K562 (cell line): ENCODE results near the gene COL11A2. TPM values are rescaled to one million over a fixed set of nuclear protein-coding genes. Genes with fewer than 3 reads are reported as not detected.
A peak's percentile ranks its signal among the peaks of the same experiment; 100 is the strongest.

Experiments used
- BCOR ChIP-seq: fragments of 450-650 bp; IDR thresholded peaks from 2 replicates; pipeline ENCODE4 v1.6.1; 2016
- KDM4B ChIP-seq, 2 experiments: fragments of 450-650 bp in 1 of 2; sonication (generic) in 1 of 2; IDR thresholded peaks; 2 replicates each; pipeline ENCODE4 v1.6.1; 2016 to 2017; ENCODE audit warnings: borderline replicate concordance in 2 of 2, antibody characterized with exemption in 1 of 2, low read depth in 1 of 2, mild to moderate bottlenecking in 1 of 2
- NFXL1 ChIP-seq: fragments of 450-650 bp; formaldehyde crosslinking; IDR thresholded peaks from 2 replicates; pipeline ENCODE4 v1.4.0; 2021; ENCODE audit warnings: mild to moderate bottlenecking
- NR2C2 ChIP-seq, 2 experiments: fragments of 200-800 bp in 1 of 2; sonication (Bioruptor generic) in 1 of 2; sonication (generic) in 1 of 2; formaldehyde crosslinking in 1 of 2; IDR thresholded peaks; 2 replicates each; pipeline versions ENCODE4 v1.6.1 to v1.8.0; 2016 to 2022; ENCODE audit warnings: mild to moderate bottlenecking in 1 of 2, missing compliant biosample characterization in 1 of 2, missing genetic modification characterization in 1 of 2, missing genetic modification reagents in 1 of 2
- RB1 ChIP-seq: fragments of 450-650 bp; IDR thresholded peaks from 2 replicates; pipeline ENCODE4 v1.6.1; 2017; ENCODE audit warnings: low read depth, mild to moderate bottlenecking
- SRF ChIP-seq, 2 experiments: fragments of 250-450, 450-650 bp in 1 of 2; sonication (Bioruptor Pico) in 1 of 2; sonication (generic) in 1 of 2; formaldehyde crosslinking; IDR thresholded peaks; 2 replicates each; pipeline versions ENCODE4 v1.5.0 to v1.5.1; 2020 to 2022; ENCODE audit warnings: mild to moderate bottlenecking in 1 of 2, missing genetic modification reagents in 1 of 2
- SRSF7 ChIP-seq: fragments of 200-400 bp; formaldehyde crosslinking; optimal IDR thresholded peaks from 2 replicates; pipeline ENCODE3; 2017; ENCODE audit warnings: mild to moderate bottlenecking, low read depth, low read length
- ZNF217 ChIP-seq: sonication (generic); formaldehyde crosslinking; IDR thresholded peaks from 2 replicates; pipeline ENCODE4 v1.8.0; 2022; ENCODE audit warnings: mild to moderate bottlenecking, missing genetic modification reagents
- polyA plus RNA-seq, 8 experiments: library from polyadenylated mRNA; depleted of rRNA in 4 of 8; stranded (reverse) in 5 of 8; unstranded in 3 of 8; fragments of >200 nt; fragmentation: Nextera tagmentation in 2 of 8; fragmentation: Illumina TruSeq in 1 of 8; extraction: Ambion mirVana in 2 of 8; extraction: Trizol in 1 of 8; gene quantifications; 2 replicates each; pipeline versions ENCODE4 v1.2.1 to v1.2.3, GENCODE V29; 2011 to 2014; ENCODE audit warnings: inconsistent platforms in 1 of 8, missing spikeins in 1 of 8
- total RNA-seq, 7 experiments: library from RNA; depleted of rRNA in 6 of 7; stranded (reverse); fragments of >200 nt in 6 of 7; fragmentation: Illumina TruSeq in 2 of 7; extraction: Trizol in 2 of 7; gene quantifications; 2 replicates each; pipeline versions ENCODE4 v1.2.1 to v1.2.3, GENCODE V29; 2011 to 2021; ENCODE audit warnings: low replicate concordance in 1 of 7
- TF ChIP-seq, protein P1 (sequence below): fragments of 450-650 bp; IDR thresholded peaks from 2 replicates; pipeline ENCODE4 v1.7.0; 2016; ENCODE audit warnings: borderline replicate concordance
- TF ChIP-seq, protein P2 (sequence below): fragments of 250-450 bp; sonication (Bioruptor Pico); IDR thresholded peaks from 2 replicates; pipeline ENCODE4 v1.5.0; 2021
- TF ChIP-seq, protein P3 (sequence below): fragments of 450-650 bp; formaldehyde crosslinking; IDR thresholded peaks from 2 replicates; pipeline ENCODE4 v1.4.0; 2020; ENCODE audit warnings: mild to moderate bottlenecking, moderate library complexity
- TF ChIP-seq, protein P4 (sequence below), 2 experiments: IDR thresholded peaks; 2 replicates each; pipeline ENCODE4 v1.6.1; 2011; ENCODE audit warnings: borderline replicate concordance in 1 of 2, control low read depth in 1 of 2, low read depth in 1 of 2, low read length in 1 of 2, mild to moderate bottlenecking in 1 of 2, mixed read lengths in 1 of 2, moderate library complexity in 1 of 2; ENCODE audit not compliant: insufficient read depth in 1 of 2, insufficient read length in 1 of 2, poor library complexity in 1 of 2, severe bottlenecking in 1 of 2; ENCODE audit errors: extremely low read depth in 1 of 2

COL11A2 gene
- total and polyA plus RNA-seq, 9 of the 15 experiments (the other 6 are each of a cell fraction or from before 2014, with no cell fraction given): 0.04 to 0.35 (median 0.09) TPM; not detected in 1

DNA sequence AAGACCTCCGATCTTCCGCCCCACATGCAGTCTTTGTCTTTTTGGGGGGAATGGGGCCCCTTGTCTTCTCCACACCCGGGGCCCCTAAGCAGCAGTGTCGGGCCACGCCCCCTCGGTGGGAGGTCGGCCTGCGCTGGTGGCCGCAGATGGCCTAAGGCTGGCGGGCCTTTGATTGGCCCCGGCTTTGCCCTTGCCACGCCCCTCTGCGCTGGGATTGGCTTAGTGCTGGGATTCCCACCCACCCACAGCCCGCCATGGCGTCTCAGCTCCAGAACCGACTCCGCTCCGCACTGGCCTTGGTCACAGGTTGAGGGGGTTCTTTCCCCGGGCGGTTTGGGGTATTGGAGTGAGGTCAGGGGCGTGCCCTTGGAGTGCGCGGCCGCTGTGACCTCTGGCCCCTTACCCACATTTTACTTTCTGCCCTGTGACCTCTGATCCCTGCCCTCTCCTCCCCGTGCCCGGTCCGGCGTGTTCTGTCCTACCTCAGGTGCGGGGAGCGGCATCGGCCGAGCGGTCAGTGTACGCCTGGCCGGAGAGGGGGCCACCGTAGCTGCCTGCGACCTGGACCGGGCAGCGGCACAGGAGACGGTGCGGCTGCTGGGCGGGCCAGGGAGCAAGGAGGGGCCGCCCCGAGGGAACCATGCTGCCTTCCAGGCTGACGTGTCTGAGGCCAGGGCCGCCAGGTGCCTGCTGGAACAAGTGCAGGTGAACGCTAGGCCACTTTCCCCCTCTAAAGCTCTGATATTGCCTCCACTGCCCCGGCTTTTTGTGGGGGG is 12.3 kb upstream of the COL11A2 start, which contains the start of gene HSD17B8 (continued):
- TF ChIP-seq NR2C2 (CRISPR knock-in tag; IDR thresholded peaks at IDR 0.05): peak; percentile 87
- TF ChIP-seq NR2C2 (tag; IDR thresholded peaks at IDR 0.05): peak; percentile 97
- TF ChIP-seq, protein P1, sequence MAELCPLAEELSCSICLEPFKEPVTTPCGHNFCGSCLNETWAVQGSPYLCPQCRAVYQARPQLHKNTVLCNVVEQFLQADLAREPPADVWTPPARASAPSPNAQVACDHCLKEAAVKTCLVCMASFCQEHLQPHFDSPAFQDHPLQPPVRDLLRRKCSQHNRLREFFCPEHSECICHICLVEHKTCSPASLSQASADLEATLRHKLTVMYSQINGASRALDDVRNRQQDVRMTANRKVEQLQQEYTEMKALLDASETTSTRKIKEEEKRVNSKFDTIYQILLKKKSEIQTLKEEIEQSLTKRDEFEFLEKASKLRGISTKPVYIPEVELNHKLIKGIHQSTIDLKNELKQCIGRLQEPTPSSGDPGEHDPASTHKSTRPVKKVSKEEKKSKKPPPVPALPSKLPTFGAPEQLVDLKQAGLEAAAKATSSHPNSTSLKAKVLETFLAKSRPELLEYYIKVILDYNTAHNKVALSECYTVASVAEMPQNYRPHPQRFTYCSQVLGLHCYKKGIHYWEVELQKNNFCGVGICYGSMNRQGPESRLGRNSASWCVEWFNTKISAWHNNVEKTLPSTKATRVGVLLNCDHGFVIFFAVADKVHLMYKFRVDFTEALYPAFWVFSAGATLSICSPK: no peak
- TF ChIP-seq SRSF7: no peak
- TF ChIP-seq, protein P2, sequence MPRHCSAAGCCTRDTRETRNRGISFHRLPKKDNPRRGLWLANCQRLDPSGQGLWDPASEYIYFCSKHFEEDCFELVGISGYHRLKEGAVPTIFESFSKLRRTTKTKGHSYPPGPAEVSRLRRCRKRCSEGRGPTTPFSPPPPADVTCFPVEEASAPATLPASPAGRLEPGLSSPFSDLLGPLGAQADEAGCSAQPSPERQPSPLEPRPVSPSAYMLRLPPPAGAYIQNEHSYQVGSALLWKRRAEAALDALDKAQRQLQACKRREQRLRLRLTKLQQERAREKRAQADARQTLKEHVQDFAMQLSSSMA (CRISPR knock-in tag): peak; percentile 79; the same call in 1 of the 2 replicates
- TF ChIP-seq SRF (CRISPR knock-in tag; IDR thresholded peaks at IDR 0.05): no peak; a peak in 2 of 4 replicates
- TF ChIP-seq, protein P3, sequence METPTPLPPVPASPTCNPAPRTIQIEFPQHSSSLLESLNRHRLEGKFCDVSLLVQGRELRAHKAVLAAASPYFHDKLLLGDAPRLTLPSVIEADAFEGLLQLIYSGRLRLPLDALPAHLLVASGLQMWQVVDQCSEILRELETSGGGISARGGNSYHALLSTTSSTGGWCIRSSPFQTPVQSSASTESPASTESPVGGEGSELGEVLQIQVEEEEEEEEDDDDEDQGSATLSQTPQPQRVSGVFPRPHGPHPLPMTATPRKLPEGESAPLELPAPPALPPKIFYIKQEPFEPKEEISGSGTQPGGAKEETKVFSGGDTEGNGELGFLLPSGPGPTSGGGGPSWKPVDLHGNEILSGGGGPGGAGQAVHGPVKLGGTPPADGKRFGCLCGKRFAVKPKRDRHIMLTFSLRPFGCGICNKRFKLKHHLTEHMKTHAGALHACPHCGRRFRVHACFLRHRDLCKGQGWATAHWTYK (CRISPR knock-in tag): peak; percentile 74; the same call in 1 of the 2 replicates
- no peak for TF ChIP-seq NFXL1
- no peak for TF ChIP-seq ZNF217 (CRISPR knock-in tag)
- TF ChIP-seq BCOR: no peak
- TF ChIP-seq, protein P4, sequence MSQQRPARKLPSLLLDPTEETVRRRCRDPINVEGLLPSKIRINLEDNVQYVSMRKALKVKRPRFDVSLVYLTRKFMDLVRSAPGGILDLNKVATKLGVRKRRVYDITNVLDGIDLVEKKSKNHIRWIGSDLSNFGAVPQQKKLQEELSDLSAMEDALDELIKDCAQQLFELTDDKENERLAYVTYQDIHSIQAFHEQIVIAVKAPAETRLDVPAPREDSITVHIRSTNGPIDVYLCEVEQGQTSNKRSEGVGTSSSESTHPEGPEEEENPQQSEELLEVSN (IDR thresholded peaks at IDR 0.05; ENCODE audit: borderline replicate concordance in 1 of 2, extremely low read depth in 1 of 2, insufficient read depth in 1 of 2, insufficient read length in 1 of 2, low read depth in 1 of 2, low read length in 1 of 2, poor library complexity in 1 of 2, severe bottlenecking in 1 of 2): no peak
- peak; percentile 53; the same call in 1 of the 2 replicates for TF ChIP-seq RB1
- peak in 1 of 2 experiments; percentile 47; a peak in 1 of 4 replicates for TF ChIP-seq KDM4B (IDR thresholded peaks at IDR 0.05; ENCODE audit: borderline replicate concordance in 2 of 2, low read depth in 1 of 2)
